ENCODE measurements around the gene SPOCK1. TPM values are rescaled to one million over a fixed set of nuclear protein-coding genes. Genes with fewer than 3 reads are reported as not detected.
A peak's percentile ranks its signal among the peaks of the same experiment; 100 is the strongest.

The SPOCK1 gene
- total and polyA plus RNA-seq, 9 of the 15 experiments (the other 6 are each of a cell fraction or from before 2014, with no cell fraction given): 0.01 to 0.35 (median 0.04) TPM; not detected in 6

- TF ChIP-seq ZBTB26 (CRISPR knock-in tag; IDR thresholded peaks at IDR 0.05) (no peak), SFPQ (IDR thresholded peaks at IDR 0.05; ENCODE audit: low read depth, low read length) (no peak), KAT8 (IDR thresholded peaks at IDR 0.05; ENCODE audit: low read depth) (no peak), GATA2 (CRISPR knock-in tag; IDR thresholded peaks at IDR 0.05) (no peak), CREB1 (IDR thresholded peaks at IDR 0.05) (no peak), CREB1 (CRISPR knock-in tag; IDR thresholded peaks at IDR 0.05) (no peak), PCBP2 (IDR thresholded peaks at IDR 0.05; ENCODE audit: low read depth, low read length, poor library complexity, severe bottlenecking) (no peak), ZNF217 (CRISPR knock-in tag; IDR thresholded peaks at IDR 0.05) (no peak), FUS (optimal IDR thresholded peaks at IDR 0.05; ENCODE audit: low read depth, low read length) (no peak)
Observed at GRCh38 chr5:137122558-137122957, 376.6 kb downstream of the SPOCK1 start (continued).

GRCh38 chr5:137122075-137122474 is 377.1 kb downstream of the SPOCK1 start:
- no peak overlapping the region for H3K9ac ChIP-seq (ENCODE audit: insufficient read depth in 1 of 2, low read depth in 2 of 2, low read length in 2 of 2)
- no TSS peak for BruUV-seq (replicated peaks)
- H3K27ac ChIP-seq (ENCODE audit: extremely low read depth, low read depth, low read length): no peak overlapping the region
- no peak for TF ChIP-seq NFIX (CRISPR knock-in tag; IDR thresholded peaks at IDR 0.05; ENCODE audit: low read depth)
- TF ChIP-seq THRA (IDR thresholded peaks at IDR 0.05): no peak
- TF ChIP-seq ZNF41 (CRISPR knock-in tag; conservative IDR thresholded peaks at IDR 0.05): no peak
- no peak for TF ChIP-seq RBFOX2 (IDR thresholded peaks at IDR 0.05; ENCODE audit: low read depth, low read length)
- no peak for TF ChIP-seq NRF1 (conservative IDR thresholded peaks at IDR 0.05 in 1 of 2, IDR thresholded peaks at IDR 0.05 in 1 of 2)
- peak in 1 of 4 experiments; percentile 10 for DNase-seq (ENCODE audit: extremely low read depth in 1 of 4, low spot score in 3 of 4)
- H3K36me3 ChIP-seq (ENCODE audit: control insufficient read depth, insufficient read depth, low read length): no peaks in the 10 kb centered on the region
- no peak overlapping the region for H2AFZ ChIP-seq (ENCODE audit: low read depth, low read length)
- H3K4me1 ChIP-seq (replicated peaks in 1 of 2; ENCODE audit: control insufficient read depth in 2 of 2, insufficient read depth in 2 of 2, low read length in 2 of 2): no peaks in the 10 kb centered on the region
- intact Hi-C loops (cut with micrococcal nuclease) (no loop called here), in situ Hi-C loops (cut with MboI) (no loop called here)
- CTCF ChIA-PET (ENCODE audit: low intra/inter-chr PET ratio): no interaction called here
- no peak overlapping the region for H3K4me2 ChIP-seq (ENCODE audit: insufficient read depth, low read length)
- H3K4me3 ChIP-seq: no peak overlapping the region
- no peak for ATAC-seq
- H3K79me2 ChIP-seq (ENCODE audit: control insufficient read depth, insufficient read depth, low read length): no peaks in the 10 kb centered on the region
- H3K9me1 ChIP-seq (ENCODE audit: control insufficient read depth, insufficient read depth, low read length): no peaks in the 10 kb centered on the region
- H4K20me1 ChIP-seq (replicated peaks; ENCODE audit: control insufficient read depth, insufficient read depth, low read length): no peaks in the 10 kb centered on the region
- no peaks in the 10 kb centered on the region for H3K9me3 ChIP-seq (replicated peaks; ENCODE audit: control insufficient read depth, insufficient read depth, low read depth, low read length)
- POLR2A ChIA-PET: no interaction called here
- H3K27me3 ChIP-seq (ENCODE audit: control insufficient read depth in 2 of 2, insufficient read depth in 2 of 2, low read length in 2 of 2): no peaks in the 10 kb centered on the region
- 0% methylated on average over 3 of the region's 3 CpGs for WGBS (ENCODE audit: insufficient coverage, low coverage, missing lambda C conversion rate)
- peak; percentile 19 for FAIRE-seq
